HG03439 (cell line): ENCODE measurements around the gene DDX49.
"Not testable (repeated sequence)": the region's sequence is repeated elsewhere in the genome, so short reads cannot be mapped to it uniquely, and the experiment has no call there.

ENCODE experiments used
- ATAC-seq: cut with Tn5 transposase; IDR thresholded peaks from one replicate; pipeline ENCODE4 v1.9.1; 2021; ENCODE audit warnings: mild to moderate bottlenecking, moderate library complexity; ENCODE audit not compliant: unreplicated experiment

The DDX49 gene

DNA sequence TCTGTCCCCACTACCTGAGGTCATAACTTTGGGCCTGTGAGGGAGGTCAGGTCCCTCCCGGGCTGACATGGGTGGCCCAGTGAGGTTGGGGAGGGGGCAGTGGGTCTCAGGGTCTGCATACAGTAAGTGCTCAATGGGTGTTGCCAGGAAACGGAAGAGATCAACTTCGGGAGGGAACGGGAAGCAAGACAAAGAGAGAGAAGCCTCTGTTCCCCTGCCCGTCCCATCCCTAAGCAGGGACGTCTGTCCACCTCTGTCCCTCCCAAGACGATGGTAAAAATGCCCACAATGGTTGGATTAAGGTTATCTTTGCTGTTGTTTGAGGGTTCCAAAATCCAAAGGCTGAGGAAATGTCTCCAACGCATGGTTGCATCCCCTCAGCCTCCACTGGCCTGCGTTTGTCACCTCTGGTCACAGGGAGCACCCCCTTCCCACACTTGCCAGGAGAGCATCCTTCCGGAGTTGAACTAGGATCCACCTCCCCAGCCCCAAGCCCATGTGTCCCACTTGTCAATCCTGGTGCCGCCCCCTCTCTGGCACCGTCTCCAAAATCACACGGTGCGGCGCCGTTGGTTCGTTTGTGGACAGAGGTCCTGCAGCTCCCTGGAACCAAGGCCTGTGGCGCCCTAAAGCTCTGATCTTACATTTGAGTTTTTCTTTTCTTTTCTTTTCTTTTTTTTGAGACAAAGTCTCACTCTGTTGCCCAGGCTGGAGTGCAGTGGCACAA is 22.3 kb downstream of the DDX49 start:
- no peak for ATAC-seq

DNA sequence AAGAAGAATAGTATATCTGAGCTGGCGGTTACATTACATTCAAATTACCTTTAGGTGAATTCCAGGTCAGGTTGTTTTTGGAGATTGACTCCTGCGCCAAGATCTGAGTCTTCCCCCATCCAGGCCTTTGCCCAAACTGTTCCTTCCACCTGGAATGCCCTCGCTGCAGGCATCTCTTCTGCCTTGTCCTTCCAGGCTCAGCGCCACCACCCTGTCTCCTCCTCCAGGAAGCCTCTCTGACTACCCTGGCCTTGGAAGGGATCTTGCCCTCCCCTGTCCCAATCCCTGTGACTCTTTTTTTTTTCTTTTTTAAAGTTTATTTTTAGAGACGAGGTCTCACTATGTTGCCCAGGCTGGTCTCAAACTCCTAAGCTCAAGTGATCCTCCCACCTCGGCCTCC is 23.2 kb downstream of the DDX49 start:
- ATAC-seq, result no peak

DNA sequence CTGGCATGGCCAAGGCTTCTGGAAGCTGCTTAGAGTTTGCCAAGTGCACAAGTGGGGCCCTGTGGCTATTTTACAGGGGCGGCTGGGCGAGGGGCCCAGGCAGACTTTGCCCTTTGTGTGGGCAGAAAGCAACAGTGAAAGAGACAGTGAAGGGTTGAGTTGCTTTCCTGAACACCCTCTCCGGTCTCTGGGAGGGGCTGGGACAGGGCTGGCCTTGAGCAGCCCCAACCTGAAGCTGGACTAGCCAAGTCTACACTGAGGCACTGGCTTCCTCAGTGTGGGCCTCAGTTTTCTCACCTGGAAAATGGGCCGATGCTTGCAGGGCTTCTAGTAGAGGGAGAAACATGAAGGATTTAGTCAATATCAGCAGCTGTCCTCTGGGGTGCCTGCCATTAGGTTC is 23.9 kb downstream of the DDX49 start:
- ATAC-seq, result no peak

DNA sequence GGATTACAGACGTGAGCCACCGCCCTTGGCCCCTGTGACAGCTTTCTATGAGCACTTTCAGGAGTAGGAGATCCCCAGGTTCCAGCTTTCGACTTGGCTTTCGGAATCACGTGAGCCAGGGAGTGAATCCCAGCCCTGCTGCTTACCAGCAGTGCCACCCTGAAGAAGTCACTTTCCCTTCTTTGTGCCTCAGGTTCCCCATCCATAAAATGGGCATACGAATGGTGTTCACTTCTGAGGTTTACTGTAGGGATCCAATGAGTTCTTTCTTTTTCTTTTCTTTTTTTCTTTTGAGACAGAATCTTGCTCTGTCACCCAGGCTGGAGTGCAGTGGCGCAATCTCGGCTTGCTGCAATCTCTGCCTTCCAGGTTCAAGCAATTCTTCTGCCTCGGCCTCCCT is 25.8 kb downstream of the DDX49 start:
- ATAC-seq, result no peak

DNA sequence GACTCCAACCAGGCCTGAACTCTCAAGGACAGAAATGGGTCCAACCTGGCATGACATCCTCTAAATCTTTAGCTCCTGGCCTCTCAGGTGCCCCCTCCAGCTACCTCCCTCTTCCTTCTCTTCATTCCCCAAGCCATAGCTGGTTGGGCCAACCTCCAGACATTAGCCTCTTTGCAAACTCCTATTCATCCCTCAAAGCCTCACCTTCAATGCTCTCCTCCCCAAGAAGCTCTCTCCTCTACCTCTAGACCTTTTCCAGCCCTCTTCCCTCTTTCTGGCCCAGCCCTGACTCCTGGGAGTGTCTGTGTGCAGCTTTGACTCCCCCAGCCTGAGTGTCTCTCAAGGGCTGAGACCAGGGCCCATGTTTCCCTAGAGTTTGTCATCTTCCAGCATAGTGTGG is 26.8 kb downstream of the DDX49 start:
- no peak for ATAC-seq

DNA sequence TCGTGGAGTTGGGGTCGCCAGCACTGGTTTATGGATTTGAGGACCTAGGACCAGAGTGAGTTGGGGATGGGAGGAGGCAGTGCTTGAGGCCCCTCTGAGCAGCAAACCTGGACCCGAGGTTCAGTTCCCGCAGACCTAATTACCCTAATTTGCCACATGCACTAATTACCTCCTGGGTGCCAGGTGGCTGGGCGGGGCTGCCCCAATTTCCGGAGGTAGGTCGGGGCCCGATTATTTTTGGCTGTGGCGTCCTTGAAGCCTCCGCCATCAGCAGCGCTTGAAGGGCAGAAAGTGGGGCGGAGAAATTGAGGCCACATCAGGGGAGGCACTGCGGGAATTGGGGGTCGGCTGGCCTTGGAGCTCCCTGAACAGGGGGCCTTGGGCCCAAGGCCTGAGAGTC is 27.4 kb downstream of the DDX49 start:
- no peak for ATAC-seq

DNA sequence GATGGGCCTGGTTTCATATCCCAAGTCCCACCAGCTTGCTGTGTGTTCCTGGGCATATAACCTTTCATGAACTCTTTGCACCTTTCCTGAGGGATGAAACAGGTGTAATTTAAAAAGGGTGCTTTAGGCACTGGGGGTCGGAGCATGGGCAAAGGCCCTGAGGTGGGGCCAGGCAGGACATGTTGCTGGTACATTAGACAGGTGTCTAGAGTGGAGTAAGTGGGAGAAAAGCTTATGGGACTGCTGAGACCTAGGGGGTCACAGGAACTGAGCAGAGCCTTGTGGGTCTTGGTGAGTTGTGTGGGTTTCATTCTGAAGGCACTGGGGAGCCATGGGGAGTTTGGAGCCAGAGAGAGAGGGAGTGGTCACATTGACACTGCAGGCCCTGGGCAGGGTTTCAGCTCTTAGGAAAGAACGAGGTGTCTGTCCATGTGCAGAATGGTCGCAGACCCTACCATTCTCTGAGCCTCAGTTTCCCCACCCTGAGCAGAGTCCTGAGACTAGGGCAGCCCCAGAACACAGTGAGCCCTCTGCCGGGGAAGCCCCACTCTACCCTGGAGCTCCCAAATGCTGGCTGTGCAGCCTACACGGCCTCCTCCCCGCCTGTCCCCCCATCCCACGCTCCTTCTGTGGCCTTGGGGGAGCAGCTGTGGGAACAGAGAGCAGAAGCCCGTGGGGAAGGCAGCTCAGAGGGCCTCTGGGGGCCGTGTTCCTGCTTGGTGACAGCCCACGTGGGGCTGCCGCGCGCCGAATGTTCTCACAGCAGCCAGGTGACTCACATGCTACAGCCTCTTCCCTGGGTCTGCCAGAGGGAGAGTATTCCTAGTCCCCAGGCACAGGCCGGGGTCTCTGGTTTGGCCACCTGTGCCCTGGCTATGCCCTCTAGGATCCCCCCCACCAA is 28.8 kb downstream of the DDX49 start:
- ATAC-seq, result no peak

DNA sequence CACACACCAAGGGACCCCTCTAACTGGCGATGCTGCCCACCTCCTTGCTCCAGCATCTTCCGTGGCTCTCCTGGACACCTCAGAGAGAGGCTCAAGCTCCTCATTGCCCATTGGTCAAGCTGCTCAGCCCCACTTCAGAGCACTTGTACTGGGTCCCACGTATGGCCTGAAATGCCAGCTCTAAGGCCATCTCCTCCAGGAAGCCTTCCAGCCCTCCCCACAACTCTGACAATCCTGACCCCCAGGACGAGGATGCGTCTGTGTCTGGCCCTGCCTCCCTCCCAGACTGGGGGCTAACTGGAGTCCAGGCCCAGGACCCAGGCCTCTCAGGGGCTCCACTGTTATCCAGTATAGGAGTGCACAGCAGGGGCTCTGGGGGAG is 29.5 kb downstream of the DDX49 start:
- no peak for ATAC-seq

DNA sequence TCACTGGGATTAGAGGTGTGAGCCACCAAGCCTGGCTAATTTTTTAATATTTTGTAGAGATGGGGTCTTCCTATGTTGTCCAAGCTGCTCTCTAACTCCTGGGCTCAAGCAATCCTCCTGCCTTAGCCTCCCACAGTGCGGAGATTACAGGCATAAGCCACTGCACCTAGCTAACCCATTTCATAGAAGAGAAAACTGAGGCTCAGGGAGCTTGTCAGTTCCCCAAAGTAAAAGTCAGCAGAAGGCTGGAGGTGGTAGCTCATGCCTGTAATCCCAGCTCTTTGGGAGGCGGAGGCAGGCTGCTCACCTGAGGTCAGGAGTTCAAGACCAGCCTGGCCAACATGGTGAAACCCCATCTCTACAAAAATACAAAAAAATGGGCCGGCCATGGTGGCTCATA is 30.3 kb downstream of the DDX49 start:
- ATAC-seq, result no peak

DNA sequence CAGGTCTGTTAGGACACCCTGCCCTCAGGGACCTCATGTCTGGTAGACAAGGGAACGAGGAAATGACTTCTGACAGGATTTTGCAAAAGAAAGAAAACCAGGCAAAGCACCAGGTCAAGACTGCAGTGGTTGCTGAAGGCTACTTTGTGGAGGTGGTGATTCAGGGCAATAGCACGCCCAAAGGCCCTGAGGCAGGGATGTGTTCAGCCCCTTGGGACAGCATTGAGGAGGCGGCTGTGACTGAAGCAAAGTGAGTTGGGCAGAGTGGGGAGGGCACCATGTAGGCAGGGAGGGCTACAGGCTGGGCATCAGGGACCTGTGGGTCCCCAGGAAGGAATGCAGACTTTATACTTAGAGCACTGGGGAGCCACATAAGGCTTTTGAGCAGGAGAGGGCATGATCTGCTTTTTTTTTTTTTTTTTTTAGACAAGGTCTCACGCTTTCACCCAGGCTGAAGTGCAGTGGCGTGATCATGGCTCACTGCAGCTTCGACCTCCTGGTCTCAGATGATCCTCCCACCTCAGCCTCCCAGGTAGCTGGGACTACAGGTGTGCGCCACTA is 32.3 kb downstream of the DDX49 start:
- ATAC-seq, result no peak

DNA sequence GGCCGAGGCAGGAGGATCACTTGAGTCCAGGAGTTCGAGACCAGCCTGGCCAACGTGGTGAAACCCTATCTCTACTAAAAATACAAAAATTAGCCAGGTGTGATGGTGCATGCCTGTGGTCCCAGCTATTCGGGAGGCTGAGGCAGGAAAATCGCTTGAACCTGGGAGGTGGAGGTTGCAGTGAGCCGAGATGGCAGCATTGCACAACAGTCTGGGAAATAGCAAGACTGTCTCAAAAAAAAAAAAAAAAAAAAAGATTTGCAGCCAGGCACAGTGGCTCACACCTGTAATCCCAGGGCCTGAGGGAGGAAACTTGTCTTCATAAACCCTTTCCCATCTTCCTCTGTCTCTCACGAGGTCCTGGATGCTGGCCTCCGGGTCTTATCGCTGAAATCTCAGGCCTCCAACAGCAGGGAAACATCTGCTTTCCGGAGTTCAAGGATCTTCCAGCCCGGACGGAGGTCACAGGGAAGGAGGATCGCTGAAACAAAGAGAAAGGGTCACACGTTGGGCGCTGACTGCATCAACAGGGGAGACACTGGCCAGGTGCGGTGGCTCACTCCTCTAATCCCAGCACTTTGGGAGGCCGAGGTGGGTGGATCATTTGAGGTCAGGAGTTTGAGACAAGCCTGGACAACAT is 33.0 kb downstream of the DDX49 start:
- ATAC-seq, result not testable (repeated sequence)

DNA sequence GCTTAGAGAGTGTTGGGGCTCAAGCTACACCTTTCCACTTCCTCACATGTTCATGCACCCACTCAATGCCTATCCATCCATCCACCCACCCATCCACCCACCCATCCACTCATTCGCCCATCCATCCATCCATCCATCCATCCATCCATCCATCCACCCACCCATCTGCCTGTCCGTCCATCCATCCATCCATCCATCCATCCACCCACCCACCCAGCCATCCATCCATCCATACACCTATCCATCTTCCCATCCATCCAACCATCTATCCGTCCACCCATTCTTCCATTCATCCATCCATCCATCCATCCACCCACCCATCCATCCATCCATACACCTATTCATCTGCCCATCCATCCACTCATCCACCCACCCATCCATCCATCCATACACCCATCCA is 34.6 kb downstream of the DDX49 start:
- no peak for ATAC-seq

DNA sequence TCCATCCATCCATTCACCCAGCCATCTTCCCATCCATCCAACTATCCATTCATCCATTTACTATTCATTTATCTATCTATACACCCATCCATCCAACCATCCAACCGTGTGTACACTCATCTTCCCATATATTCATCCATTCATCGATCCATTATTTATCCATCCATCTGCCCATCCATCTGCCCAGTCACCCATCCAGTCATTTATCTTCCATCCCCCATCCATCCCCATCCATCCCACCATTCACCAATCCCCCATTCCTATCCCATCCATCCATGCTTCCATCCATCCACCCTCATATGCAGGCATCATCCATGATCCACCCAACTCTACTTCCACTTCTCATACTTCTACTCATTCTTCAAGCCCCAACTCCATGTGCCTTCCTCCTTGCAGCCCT is 35.5 kb downstream of the DDX49 start:
- no peak for ATAC-seq

DNA sequence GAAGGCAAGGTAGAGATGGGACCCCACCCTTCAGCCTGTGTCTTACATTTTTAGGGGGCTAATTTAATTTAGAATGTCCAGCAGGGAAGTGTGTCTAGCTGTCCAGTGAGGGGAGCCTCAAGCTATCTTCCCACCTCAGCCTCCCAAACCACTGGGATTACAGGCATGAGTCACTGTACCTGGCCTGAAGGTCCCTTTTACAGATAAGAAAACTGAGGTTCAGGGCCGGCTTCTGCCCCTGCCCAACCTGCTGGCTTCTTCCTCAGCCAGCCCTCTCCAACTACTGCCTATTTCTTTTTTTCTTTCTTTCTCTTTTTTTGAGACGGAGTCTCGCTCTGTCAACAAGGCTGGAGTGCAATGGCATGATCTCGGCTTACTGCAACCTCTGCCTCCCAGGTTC is 40.9 kb downstream of the DDX49 start:
- ATAC-seq, result no peak

DNA sequence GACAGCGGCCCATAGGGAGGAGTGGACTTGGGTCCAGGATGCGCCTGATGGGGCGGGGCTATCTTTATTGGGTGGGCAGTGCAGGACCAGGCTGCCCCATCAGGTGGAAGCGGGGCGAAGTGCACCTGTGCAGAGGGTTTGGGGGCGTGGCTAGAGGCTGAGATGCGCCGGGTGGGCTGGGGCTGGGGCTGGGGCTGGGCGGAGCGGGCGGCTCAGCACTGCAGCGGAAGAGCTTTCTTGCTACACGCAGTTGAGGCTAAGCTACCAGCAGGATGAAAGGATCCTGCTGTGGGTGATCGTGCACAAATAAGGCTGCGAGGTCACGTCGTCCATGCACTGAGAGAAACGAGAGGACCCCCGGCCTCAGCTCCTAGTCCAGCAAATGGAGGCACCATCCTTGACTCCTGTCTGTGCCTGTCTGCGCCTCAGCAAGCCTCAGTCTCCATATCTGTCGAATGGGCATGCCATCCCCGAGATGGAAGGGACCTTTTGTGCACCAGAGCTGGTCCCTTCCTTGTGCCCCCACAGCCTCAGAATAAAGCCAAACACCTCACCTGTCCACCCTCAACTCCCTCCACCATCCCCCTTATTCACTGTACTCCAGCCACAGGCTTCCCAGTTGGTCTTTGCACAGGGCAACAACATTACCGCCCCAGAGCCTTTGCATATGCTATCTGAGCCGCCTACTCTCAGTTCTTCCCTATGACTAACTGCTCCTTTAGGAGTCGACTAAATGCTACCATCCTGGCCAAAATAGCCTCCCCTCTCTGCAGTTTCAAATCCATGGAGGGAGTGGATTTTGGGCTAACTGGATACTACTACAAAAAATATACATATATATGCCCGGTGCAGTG is 42.5 kb downstream of the DDX49 start:
- no peak for ATAC-seq

DNA sequence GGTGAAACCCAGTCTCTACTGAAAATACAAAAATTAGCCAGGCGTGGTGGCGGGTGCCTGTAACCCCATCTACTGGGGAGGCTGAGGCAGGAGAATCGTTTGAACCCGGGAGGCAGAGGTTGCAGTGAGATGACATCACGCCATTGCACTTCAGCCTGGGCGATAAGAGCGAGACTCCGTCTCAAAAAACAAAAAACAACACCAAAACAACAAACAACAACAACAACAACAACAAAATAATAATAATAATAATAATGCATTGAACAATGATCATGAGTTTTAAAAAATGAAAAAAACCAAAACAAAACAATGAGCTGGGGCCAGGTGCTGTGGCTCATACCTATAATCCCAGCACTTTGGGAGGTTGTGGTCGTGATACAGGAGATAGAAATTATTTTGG is 44.6 kb downstream of the DDX49 start:
- no peak for ATAC-seq

DNA sequence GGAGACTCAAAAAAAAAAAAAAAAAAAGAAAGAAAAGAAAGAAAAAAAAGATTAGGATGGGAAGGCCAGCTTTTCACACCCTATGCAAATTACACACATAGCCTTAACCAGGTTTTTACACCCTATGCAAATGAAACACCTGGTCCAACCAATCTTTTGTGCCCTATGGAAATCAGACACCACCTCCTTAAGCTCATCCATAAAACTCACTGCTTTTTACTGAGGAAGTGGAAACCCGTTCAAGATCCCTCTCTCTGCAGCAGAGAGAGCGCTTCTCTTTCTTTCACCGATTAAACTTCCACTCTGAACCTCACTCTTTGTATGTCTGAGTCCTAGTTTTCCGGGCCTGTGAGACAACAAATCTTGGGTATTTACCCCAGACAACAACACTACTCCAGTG is 46.8 kb downstream of the DDX49 start:
- no peak for ATAC-seq

DNA sequence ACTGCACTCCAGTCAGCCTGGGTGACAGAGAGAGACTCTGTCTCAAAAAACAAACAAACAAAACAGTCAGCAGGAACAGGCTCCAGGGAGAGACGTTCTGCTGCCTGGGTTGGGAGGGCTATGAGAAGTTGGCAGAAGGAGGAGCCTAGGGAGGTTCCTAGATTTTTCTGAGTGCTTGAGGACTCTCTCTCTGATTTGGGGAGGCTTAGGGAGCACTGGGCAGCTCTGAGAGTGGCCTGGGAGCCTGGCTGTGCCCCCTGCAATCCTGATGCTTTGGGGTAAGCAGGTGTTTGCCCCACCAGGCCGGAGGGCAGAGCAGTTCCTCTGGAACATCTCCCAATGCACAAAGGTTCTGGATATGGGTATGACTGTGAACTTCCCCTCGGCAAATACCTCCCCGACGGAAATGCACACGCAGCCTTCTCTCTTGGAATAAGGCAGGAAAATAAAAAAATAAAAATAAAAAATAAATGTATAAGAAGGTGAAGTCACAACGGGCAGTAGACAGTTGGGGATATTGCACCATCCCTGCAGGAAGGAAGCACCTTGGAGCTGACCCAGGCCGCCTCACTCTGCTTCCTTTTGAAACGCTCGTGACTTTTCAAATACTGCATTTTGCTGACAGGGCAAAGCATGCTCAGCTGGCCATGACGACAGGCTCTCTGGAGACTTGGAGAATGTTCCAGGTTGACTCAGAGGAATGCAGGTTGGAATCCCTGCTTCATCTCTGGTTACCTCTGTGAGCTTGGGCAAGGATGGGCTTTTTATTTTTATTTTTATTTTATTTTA is 48.0 kb downstream of the DDX49 start:
- no peak for ATAC-seq

DNA sequence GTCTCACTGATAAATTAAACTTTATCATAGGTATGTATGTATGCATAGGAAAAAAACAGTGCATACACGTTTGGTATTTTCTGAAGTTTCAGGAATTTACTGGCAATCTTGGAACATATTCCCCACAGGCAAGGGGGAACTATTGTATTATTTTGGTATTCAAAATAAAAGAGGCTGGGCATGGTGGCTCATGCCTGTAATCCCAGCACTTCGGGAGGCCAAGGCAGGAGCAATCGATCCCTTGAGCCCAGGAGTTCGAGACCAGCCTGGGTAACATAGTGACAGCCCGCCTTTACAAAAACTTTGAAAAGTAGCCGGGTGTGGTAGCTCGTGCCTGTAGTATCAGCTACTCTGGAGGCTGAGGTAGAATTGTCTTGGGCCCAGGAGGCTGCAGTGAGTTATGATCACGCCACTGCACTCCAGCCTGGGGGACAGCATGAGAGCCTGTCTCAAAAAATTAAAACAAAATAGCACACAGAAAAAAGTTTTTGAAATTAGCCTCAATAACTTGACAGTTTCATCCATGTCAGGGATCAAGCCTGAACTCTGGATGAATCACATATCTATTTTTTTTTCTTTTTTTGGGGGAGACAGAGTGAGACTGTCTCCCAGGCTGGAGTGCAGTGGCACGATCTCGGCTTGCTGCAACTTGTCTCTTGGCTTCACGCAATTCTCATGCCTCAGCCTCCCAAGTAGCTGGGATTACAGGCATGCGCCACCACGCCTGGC is 50.6 kb downstream of the DDX49 start:
- ATAC-seq, result no peak
